Left forelimb (tissue), 1 donor: ENCODE results near the gene HTT.
A peak's percentile ranks its signal among the peaks of the same experiment; 100 is the strongest.

Experiments
- DNase-seq: peaks from one replicate; pipeline ENCODE4 v3.0.0-alpha.2; 2018; ENCODE audit warnings: low spot score

The HTT gene

DNA sequence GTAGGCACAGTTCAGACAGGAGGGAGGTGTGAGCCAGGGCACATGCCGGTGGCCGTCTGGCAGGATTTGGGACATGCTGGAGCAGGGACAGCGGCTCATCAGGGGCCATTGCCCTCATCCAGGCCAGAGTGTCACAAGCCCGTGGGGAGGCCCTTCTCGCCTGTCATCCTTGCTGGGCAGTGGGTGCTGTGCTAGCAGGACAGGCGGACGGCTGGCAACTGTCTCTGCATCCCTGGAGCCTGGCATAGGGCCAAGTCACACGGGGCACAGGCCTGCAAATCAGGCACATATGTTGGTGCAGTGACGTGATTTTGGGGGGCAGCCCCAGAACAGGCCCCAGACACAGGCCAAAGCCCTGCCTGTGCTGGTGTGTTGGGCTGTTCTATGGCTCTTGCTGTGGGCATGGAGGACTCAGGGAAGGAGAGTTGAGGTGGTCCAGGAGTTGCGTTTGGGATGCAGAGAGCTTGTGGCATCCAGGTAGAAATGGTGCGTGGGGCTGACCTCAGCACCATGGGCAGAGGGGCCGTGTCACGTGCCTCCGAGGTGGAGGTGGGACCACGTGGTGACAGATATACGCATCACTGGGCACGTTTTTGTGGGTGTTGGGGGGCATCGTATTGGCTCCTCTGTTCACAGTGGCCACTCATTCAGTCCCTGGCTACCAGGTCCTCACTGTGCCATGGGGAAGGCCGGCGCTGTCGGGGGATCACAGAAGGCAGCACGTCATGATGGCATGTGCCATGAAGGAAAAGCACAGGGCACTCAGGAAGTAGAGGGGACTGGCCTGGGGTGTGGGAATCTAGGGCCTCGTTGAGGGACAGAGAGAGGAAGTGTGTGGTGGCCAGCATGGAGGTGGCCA is 159.9 kb downstream of the HTT start:
- no peak for DNase-seq

DNA sequence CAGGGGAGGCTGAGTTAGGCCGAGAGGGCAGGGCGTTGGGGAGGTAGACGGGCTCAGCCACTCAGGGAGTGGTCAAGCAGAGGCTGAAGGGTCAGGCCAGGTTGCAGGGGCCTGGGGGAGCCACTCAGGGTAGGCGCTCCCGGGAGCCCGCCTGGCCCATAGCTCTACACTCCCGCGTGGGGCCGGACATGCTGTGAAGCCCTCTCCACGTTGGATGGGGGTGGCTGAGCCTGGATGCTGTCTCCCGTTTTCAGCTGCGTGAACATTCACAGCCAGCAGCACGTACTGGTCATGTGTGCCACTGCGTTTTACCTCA is 160.5 kb downstream of the HTT start:
- DNase-seq = no peak

DNA sequence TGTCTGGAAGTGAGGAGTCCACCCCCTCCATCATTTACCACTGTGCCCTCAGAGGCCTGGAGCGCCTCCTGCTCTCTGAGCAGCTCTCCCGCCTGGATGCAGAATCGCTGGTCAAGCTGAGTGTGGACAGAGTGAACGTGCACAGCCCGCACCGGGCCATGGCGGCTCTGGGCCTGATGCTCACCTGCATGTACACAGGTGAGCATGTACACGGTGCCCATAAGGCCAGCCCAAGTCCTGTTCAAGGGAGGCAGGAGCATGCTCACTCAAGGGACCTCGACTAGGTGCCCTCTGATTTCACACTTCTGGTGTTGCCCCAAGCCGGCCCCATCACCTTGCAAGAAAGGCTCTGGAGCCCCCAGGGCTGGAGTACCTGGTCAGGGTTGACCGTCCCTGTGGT is 161.1 kb downstream of the HTT start:
- no peak for DNase-seq

- no peak for DNase-seq
These were observed 161.9 kb downstream of the HTT start for GRCh38 chr4:3236326-3236878.

- DNase-seq = no peak
These were observed 162.8 kb downstream of the HTT start for GRCh38 chr4:3237266-3237665.

DNA sequence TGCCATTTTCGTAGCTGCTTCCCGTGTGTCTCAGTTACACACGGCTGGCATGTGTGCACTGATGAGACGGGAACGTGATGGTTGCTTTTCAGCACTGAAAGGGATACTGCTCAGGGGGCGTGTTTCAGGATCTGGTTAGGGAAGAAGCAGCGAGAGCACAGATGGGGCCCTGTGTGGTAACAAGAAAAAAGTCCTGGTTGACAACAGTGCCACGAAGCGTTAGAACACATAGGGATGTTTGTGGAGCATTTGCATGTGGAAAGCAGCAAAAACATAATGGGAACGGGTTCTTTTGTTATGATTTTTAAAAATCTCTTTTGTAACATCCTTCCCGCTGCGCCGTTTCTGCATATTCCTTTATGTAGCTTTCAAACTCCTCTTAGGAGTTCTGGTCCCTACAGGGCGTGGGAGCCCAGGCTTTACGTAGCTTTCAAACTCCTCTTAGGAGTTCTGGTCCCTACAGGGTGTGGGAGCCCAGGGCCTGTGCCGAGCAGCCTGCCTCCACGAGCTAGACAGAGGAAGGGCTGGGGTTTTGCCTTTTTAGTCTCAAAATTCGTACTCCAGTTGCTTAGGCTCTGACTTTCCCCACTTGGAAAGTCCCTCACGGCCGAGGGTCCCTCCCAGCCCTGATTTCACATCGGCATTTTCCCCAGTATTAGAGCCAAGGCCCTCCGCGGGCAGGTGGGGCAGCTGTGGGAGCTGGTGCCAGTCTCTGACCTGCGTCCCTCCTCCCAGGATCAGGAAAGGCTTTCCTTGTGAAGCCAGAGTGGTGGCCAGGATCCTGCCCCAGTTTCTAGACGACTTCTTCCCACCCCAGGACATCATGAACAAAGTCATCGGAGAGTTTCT is 163.5 kb downstream of the HTT start:
- DNase-seq = no peak

GRCh38 chr4:3238721-3239120 is 164.2 kb downstream of the HTT start:
- no peak for DNase-seq

- no peak for DNase-seq
These were observed 164.8 kb downstream of the HTT start for GRCh38 chr4:3239303-3239702.

GRCh38 chr4:3239998-3240920 is 165.8 kb downstream of the HTT start:
- no peak for DNase-seq

DNA sequence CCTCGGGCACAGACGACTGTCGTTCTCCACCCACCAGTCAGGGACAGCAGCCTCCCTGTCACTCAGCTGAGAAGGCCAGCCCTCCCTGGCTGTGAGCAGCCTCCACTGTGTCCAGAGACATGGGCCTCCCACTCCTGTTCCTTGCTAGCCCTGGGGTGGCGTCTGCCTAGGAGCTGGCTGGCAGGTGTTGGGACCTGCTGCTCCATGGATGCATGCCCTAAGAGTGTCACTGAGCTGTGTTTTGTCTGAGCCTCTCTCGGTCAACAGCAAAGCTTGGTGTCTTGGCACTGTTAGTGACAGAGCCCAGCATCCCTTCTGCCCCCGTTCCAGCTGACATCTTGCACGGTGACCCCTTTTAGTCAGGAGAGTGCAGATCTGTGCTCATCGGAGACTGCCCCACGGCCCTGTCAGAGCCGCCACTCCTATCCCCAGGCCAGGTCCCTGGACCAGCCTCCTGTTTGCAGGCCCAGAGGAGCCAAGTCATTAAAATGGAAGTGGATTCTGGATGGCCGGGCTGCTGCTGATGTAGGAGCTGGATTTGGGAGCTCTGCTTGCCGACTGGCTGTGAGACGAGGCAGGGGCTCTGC is 166.5 kb downstream of the HTT start:
- DNase-seq = no peak

- peak; percentile 84 for DNase-seq
These were observed 167.5 kb downstream of the HTT start for GRCh38 chr4:3241898-3242524.

- no peak for DNase-seq
These were observed 168.8 kb downstream of the HTT start for GRCh38 chr4:3243136-3243780.

- DNase-seq = no peak
These were observed 169.5 kb downstream of the HTT start for GRCh38 chr4:3244002-3244401.

DNA sequence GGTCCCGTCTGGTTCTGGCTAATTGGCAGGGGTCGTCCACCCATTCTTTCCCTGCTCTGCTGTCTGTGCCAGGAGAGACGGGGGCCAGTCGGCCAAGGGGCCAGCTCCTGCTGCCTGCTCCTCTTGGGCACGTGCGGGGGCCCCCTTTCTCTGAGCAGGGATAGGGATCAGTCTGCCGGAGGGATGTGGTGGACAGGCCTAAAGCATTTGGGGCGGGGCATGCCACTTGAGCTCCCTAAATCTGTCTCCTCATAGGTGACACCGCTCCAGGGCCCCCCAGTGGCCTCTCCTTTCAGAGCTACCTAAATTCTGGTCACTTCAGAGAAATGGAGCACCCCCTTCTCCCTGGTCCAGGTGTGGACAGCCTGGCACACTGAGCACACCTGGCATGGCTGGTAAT is 170.3 kb downstream of the HTT start:
- DNase-seq = no peak

GRCh38 chr4:3245676-3246075 is 171.2 kb downstream of the HTT start:
- DNase-seq = no peak

DNA sequence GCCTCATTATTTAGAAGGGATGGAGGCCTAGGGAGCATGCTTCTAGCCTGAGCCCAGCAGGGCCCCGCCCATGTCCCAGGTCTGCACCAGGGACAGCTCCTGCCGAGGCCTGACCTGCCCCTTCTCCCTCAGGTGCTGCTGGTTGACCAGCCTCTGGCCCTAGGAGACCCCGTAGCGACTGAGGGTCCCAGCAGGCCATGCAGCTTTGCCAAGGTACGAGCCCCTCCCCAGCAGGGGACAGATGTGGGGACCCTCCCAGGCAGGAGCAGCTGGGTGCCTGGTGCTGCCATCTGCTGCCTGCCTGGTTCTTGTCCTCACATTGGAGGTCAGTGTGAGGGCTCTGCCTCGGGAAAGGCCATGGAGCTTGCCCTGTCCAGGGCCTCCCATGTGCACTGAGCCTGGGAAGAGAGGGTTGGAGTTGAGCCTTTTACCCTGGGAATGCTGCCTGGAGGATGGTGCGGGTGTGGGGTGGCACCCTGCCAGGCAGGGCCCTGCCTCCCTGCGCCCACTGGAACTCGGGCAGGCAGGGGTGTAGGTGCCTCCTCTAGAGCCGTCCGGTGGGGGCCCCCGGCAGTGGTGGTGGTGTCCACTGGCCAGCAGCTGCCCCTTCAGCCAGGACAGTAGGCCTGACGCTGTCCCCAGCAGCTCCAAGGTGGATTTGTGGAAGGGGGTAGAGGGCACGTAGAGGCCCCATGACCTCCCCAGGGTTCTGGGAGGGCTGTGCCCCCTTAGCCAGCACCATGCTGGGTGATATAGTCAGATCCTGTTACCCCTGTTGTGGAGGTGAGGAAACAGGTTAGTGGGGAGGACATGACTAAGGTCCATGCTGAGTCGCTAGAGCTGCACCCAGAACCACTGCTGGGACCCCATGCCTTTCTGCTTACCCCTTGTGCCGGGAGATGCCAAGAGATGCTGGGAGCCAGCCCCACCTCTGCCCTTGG is 172.2 kb downstream of the HTT start:
- no peak for DNase-seq

GRCh38 chr4:3247399-3248177 is 173.1 kb downstream of the HTT start:
- no peak for DNase-seq

DNA sequence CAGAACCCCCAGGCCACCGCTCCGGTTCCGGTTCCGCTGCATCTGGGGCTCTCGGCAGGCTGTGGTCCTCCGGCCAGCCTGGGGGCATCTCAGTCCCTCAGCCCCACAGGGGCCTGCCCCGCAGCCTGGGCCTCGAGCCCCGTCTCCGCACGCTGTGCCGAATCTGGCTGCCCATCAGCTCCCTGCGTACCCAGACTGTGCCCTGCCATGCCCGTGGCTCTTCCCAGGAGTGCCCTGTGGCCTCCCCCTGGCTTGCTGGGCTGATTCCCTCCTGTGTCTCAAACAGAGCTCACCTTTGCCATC is 173.6 kb downstream of the HTT start:
- no peak for DNase-seq
